GM19328 (cell line): Measurements from ENCODE around the gene RHOC.
A peak's percentile ranks its signal among the peaks of the same experiment; 100 is the strongest.

Experiments
- ATAC-seq: cut with Tn5 transposase; IDR thresholded peaks from one replicate; pipeline ENCODE4 v1.9.1; 2021; ENCODE audit warnings: mild to moderate bottlenecking, moderate library complexity; ENCODE audit not compliant: unreplicated experiment

RHOC gene

GRCh38 chr1:112718691-112719418 lies 11.9 kb upstream of the RHOC start:
- no peak for ATAC-seq

- no peak for ATAC-seq
Measured at GRCh38 chr1:112717263-112717873, 10.4 kb upstream of the RHOC start.

- no peak for ATAC-seq
Measured at GRCh38 chr1:112716133-112716720, 9.3 kb upstream of the RHOC start.

DNA sequence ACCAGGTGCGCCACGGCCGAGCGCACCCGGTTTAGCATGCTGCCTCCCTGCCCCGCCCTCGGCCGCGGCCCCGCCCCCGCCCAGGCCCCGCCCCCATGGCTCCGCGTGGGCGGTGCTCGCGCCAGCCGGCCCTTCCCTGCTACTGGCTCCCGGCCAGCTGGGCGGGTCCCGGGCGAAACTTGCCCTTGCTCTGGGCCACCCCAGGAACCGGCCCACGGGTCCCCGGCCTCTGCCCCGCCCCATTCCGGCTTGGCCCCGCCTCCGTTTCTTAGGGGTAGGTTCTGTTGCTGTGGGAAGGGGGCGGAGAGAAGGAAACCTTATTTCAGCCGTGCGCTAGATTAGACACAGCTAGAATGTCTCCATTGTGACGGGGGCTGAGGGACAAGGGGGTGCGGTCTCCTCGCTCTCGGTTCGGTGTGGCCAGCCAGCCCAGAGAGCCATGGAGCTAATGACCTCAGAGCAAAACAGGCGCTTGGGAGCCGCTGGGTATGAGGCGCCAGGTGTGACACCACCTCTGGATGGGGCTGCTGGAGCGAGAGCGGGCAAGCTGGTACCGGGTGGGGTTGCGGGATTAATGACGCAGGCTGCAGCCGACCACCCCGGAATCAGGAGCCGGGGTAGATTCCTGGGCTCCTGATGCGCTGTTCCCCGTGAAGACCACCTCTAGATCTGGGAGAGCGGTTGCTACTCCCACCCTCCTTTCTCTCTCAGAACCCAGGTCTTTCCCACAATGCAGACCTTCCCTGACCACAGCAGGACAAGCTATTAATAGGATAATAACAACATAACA lies 8.5 kb upstream of the RHOC start, which contains the start of gene PPM1J:
Gene PPM1J, minus strand, starts transcription at position 69 of the 790 bp plus-strand sequence. Its CDS starts 31 bp downstream, at position 38.
- peak; percentile 73 for ATAC-seq

GRCh38 chr1:112714313-112715263 lies 7.7 kb upstream of the RHOC start:
- peak; percentile 1 for ATAC-seq

DNA sequence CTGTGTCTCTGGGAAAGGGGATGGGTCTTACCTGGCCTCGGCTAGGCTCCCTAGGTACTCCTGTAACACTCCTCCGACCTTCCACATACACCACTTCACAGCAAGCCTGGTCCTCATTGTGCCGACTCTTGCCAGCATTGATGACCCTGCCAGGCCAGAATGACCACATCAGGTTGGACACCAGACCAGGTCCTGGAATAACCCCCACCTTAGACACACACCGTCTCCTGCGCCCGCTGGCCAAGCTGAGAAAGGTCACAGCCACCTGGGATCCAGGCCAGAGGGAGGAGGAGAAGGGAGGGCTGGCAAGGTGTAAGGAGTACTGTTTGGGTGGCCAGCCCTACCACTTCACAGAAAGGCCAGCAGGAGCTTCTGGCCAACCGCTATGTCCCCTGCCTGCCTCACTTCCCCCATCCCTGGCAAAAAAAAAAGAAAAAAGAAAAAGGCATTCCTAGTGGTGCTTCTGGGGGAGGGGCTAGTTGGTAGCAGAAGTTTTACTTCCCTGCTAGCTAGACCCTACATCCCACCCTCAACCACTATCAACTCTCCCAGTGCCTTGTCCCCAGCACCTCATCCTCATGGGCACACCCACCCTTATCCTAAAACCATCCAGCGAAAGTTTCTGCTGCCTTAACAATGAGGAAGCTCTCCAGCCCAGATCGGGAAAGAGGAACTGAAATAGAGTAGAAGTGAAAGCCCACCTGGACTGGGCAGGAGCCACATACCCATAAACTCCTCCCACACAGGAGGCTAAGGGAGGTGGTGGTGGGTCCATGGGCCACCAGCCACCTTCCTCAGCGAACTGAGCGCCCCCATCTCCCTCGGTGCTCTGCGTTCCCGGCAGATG lies 6.8 kb upstream of the RHOC start:
- no peak for ATAC-seq

DNA sequence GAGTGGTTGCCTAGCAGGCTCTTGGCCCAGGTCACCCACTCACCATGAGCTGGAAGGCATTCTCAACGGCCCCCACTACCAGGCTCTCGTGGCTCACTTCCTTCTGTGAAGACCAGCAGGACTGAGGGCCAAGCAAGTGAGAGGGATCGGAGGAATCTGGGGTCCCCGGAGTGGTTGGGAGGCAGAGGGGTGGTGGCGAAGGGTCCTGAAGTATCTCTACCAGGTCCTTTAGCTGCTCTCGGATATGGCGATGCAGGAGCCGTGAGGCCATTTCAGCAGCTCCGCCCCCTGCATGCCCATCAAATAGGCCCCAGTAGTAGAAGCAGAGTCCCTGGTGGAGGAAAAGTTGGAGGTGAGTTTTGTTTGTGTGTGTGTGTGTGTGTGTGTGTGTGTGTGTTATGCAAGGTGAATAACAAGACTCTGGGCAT lies 5.8 kb upstream of the RHOC start:
- ATAC-seq: no peak

- no peak for ATAC-seq
Measured at GRCh38 chr1:112712191-112712590, 5.3 kb upstream of the RHOC start.

DNA sequence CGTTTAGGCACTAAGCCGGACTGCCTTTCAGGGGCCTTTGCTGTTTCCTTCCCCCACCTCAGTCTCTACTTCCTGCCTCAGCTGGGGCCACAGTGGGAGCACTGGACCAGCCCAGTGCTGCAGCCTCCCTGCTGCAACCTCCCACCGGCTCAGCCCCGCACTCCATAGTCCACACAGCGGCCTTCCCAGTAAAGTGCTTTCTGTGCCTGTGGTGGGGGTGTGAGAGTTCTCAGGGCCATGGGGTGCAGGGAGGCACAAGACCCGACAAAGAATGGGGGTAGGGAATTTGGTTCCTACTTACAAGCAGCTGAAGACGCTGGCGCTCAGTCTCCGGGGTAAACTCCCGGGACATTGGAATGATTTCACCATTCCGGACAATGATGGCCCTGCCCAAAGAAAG lies 4.7 kb upstream of the RHOC start:
- no peak for ATAC-seq

- no peak for ATAC-seq
Measured at GRCh38 chr1:112711041-112711440, 4.1 kb upstream of the RHOC start.

DNA sequence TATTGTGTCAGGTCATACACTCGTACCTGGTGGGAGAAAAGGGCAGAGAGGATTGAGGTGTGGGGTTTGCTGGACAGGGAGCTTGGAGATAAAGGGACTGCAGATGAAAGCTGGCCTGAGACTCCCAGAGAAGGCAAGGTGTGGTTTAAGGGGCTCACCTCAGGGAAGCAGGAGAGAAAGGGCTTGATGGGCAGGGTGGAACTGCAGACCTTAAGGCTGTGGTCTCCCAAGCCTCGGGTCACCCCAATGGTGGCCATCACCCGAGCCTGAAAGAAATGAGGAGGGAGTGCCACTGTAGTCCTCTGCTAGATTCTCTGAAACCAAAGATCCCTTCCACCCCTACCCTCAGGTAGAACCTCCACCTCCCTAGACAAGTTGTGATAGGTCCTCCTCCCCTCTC lies 3.7 kb upstream of the RHOC start:
- ATAC-seq: no peak

- no peak for ATAC-seq
Measured at GRCh38 chr1:112710159-112710558, 3.2 kb upstream of the RHOC start.

DNA sequence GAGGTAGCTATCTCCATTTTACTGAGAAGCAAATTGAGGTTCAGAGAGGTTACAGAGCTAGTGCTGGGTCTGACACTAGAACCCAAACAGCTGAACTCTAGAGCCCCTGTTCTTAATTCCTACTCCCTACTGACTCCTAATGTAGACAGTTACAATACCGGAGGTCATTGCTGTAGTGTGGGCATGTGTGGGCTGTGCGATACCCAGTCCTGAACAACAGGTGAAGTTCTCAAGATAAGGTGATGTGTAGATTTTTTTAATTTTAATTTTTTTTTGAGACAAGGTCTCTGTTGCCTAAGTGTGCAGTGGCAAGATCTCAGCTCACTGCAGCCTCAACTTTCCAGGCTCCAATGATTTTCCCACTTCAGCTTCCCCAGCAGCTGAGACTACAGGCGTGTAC lies 1.6 kb upstream of the RHOC start:
- no peak for ATAC-seq

DNA sequence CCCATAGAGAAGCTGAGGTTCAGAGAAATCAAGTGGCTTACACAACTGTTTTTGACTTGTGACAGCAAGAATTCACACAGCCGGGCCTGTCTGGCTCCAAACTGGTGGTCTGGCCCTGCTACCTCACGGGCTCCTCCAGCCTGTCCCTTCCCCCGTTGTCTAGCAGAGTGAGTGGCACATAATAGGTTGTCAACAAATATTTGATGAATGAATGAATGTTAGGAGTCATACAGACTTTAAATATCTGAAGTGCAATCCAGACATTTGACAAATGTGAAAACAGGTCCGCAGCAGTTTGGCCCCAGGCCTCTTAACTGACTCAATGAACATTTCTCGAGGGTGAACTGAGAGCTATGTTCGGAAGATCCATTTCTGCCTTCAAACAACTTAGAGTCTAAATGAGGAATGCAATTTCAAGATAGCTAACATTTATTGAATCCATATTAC lies 1.1 kb upstream of the RHOC start:
- ATAC-seq: no peak

GRCh38 chr1:112707221-112708001 lies 484 bp upstream of the RHOC start:
- ATAC-seq: peak; percentile 46

GRCh38 chr1:112704934-112705627 lies 1.8 kb downstream of the RHOC start:
- peak; percentile 46 for ATAC-seq

DNA sequence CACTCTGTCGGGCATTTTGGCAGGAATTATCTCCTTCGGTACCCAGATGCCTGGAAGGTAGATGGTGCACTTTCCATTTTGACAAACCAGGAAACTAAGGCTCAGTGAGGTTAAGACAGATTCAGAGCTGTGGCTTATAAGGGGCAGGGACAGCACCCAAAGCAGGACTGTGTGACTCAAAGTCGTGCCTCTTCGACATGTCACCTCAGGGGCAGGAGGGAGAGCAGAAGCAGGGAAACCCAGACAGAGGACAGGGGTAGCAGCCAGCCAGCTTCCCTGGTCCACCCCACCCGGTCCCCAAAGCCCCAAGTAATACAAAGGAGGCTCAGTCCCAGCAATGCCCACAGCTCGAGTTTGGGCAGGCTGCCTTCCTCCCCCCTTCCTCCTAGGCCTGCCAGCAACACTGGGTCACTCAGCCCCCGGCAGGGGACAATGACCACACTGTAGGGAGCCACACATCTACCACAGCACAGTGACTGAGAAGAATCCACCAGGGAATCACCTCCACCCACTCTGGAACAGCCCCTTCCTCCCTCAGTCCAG lies 2.5 kb downstream of the RHOC start:
- no peak for ATAC-seq

DNA sequence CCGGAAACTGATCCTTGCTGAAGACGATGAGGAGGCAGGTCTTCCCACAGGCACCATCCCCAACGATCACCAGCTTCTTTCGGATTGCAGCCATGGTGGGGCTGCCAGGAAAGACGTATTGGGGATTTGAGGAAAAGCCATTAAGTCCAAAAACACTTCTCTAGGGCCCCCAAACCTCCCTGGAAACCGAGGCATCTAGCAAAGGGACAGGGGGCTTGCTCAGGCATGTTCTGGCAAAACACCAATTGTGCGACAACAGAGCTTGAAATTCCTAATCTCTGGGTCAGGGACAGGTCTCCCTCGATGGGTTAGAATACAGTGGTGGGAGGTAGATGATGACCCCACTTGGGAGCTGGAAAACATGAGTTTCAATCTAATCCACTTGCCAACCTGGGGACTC lies 3.2 kb downstream of the RHOC start:
- no peak for ATAC-seq
